T-cell (primary cell): Measurements from ENCODE around the gene POLR2L. TPM values are rescaled to one million over a fixed set of nuclear protein-coding genes. Genes with fewer than 3 reads are reported as not detected.

Experiments used
- ATAC-seq, 4 experiments: fragments of 200-7000 bp in 3 of 4; fragments of 150-1000 bp in 1 of 4; cut with Tn5 transposase; replicated peaks in 1 of 4; 1 replicate in 3 of 4; 2 replicates in 1 of 4; pipeline ENCODE4 v1.10.0; 2021; ENCODE audit warnings: moderate library complexity in 3 of 4, mild to moderate bottlenecking in 2 of 4, moderate number of reproducible peaks in 1 of 4
- CTCF ChIA-PET, 2 donors: fragments of 300-600 bp; sonication (Branson Sonifier 250); formaldehyde crosslinking; loops; one replicate each; lab custom pipeline; 2022; ENCODE audit warnings: antibody characterized with exemption in 2 of 2; lab: Charles Lee
- POLR2A ChIA-PET, 2 donors: fragments of 300-600 bp; sonication (Branson Sonifier 250); formaldehyde crosslinking; loops; one replicate each; lab custom pipeline; 2022; ENCODE audit warnings: antibody characterized with exemption in 2 of 2; lab: Charles Lee
- DNase-seq, 35 experiments: peaks; one replicate each; pipeline versions ENCODE4 v3.0.0 to v3.0.0-alpha.2; 2013 to 2023
- H3K27ac ChIP-seq: one replicate; pipeline ENCODE4 v1.5.1; 2013; ENCODE audit warnings: low read length
- H3K27me3 ChIP-seq, 2 experiments: replicated peaks in 1 of 2; 1 replicate in 1 of 2; 2 replicates in 1 of 2; pipeline versions ENCODE4 v1.6.1 to v1.7.0; 2013; ENCODE audit warnings: low read length in 1 of 2, mixed read lengths in 1 of 2; ENCODE audit not compliant: control insufficient read depth in 2 of 2, insufficient read depth in 2 of 2; ENCODE audit errors: extremely low read depth in 1 of 2
- H3K36me3 ChIP-seq, 2 donors: 1 replicate in 1 of 2; 2 replicates in 1 of 2; pipeline versions ENCODE4 v1.6.1 to v1.7.0; 2013; ENCODE audit warnings: low read length in 1 of 2; ENCODE audit not compliant: control insufficient read depth in 2 of 2, insufficient read depth in 1 of 2; ENCODE audit errors: extremely low read depth in 1 of 2
- H3K4me1 ChIP-seq, 2 experiments: 1 replicate in 1 of 2; 2 replicates in 1 of 2; pipeline versions ENCODE4 v1.6.1 to v1.7.0; 2013; ENCODE audit warnings: low read length in 2 of 2, mixed read lengths in 1 of 2; ENCODE audit not compliant: insufficient read depth in 2 of 2, control insufficient read depth in 1 of 2; ENCODE audit errors: extremely low read depth in 1 of 2
- H3K4me3 ChIP-seq, 2 donors: 1 replicate in 1 of 2; 2 replicates in 1 of 2; pipeline versions ENCODE4 v1.5.1 to v1.7.0; 2013; ENCODE audit warnings: mild to moderate bottlenecking in 2 of 2, low read length in 1 of 2, moderate library complexity in 1 of 2; ENCODE audit not compliant: control insufficient read depth in 1 of 2; ENCODE audit errors: extremely low read depth in 1 of 2
- H3K9me3 ChIP-seq: 2 replicates; pipeline ENCODE4 v1.7.0; 2013
- H3K27ac Mint-ChIP-seq, 2 donors: one replicate each; pipeline ENCODE4 v1.8.0; 2020 to 2021; ENCODE audit warnings: mild to moderate bottlenecking in 2 of 2, mixed read lengths in 2 of 2
- H3K27me3 Mint-ChIP-seq, 2 donors: one replicate each; pipeline ENCODE4 v1.8.0; 2021 to 2022; ENCODE audit warnings: mixed read lengths in 2 of 2
- H3K36me3 Mint-ChIP-seq: one replicate; pipeline ENCODE4 v1.8.0; 2021; ENCODE audit warnings: mixed read lengths
- H3K4me1 Mint-ChIP-seq, 3 donors: one replicate each; pipeline ENCODE4 v1.8.0; 2020 to 2022; ENCODE audit warnings: mixed read lengths in 3 of 3, mild to moderate bottlenecking in 1 of 3
- H3K4me3 Mint-ChIP-seq, 3 donors: one replicate each; pipeline ENCODE4 v1.8.0; 2020 to 2022; ENCODE audit warnings: mild to moderate bottlenecking in 3 of 3, mixed read lengths in 3 of 3, moderate library complexity in 3 of 3
- H3K9me3 Mint-ChIP-seq, 3 donors: one replicate each; pipeline ENCODE4 v1.8.0; 2020 to 2022; ENCODE audit warnings: mixed read lengths in 3 of 3
- WGBS: methylation state at CpG from one replicate; pipeline ENCODE4 v1.1.5; 2013; ENCODE audit warnings: missing lambda C conversion rate; ENCODE audit not compliant: insufficient coverage; 5-methylcytosine and 5-hydroxymethylcytosine counted together
- total RNA-seq, 35 experiments: library from RNA in 6 of 35; stranded (reverse) in 6 of 35; fragments of 120-200 nt in 1 of 35; gene quantifications; one replicate each; pipeline versions ENCODE4 v1.2.1 to v1.2.4 and lab custom pipeline; 2013 to 2026

The POLR2L gene
- total RNA-seq, 5 donors from 2014 or later (not counting 1 experiment from before 2014, with no cell fraction given): 34.2 to 73.9 (median 68.7) TPM

GRCh38 chr11:877565-877964, 35.2 kb upstream of the POLR2L start:
- no peak overlapping the region for H3K27ac ChIP-seq
- H3K27ac Mint-ChIP-seq: no peak overlapping the region
- ATAC-seq: no peak

GRCh38 chr11:876545-876944, 34.2 kb upstream of the POLR2L start:
- no peak overlapping the region for H3K4me3 ChIP-seq
- 98% methylated on average over 12 of the region's 12 CpGs for WGBS

More at GRCh38 chr11:877565-877964, 35.2 kb upstream of the POLR2L start:
- H3K4me3 ChIP-seq: no peak overlapping the region
- no peaks in the 10 kb centered on the region for H3K4me1 ChIP-seq
- H3K4me3 Mint-ChIP-seq: no peak overlapping the region
- H3K36me3 ChIP-seq: peaks cover 10% of the 10 kb centered on the region in 2 donors
- peaks cover 26% of the 10 kb centered on the region for H3K36me3 Mint-ChIP-seq
- H3K4me1 Mint-ChIP-seq: no peaks in the 10 kb centered on the region
- no peaks in the 10 kb centered on the region for H3K27me3 Mint-ChIP-seq
- peak in 3 of 35 experiments; percentile 2 to 11 (median 6) for DNase-seq
- 93% methylated on average over 2 of the region's 11 CpGs for WGBS
- ChIA-PET CTCF (interaction anchor here in 1 of 2 donors (0.6 kb wide), 1 partner anchor 698 kb away, joined by 7 read pairs; no protein-coding TSS in a partner anchor), POLR2A (interaction anchor here in 1 of 2 donors (0.7 kb wide), 1 partner anchor 973 kb away, joined by 4 read pairs; no protein-coding TSS in a partner anchor)
- H3K9me3 Mint-ChIP-seq: no peaks in the 10 kb centered on the region
- no peaks in the 10 kb centered on the region for H3K27me3 ChIP-seq
- H3K9me3 ChIP-seq: no peaks in the 10 kb centered on the region

GRCh38 chr11:875769-876301, 33.5 kb upstream of the POLR2L start:
- 90% methylated on average over 21 of the region's 21 CpGs for WGBS

More at GRCh38 chr11:876545-876944, 34.2 kb upstream of the POLR2L start:
- Histone ChIP-seq H3K36me3 (peaks cover 8 to 10% of the 10 kb centered on the region in 2 donors), H3K4me1 (no peaks in the 10 kb centered on the region), H3K27me3 (no peaks in the 10 kb centered on the region), H3K27ac (no peak overlapping the region), H3K9me3 (no peaks in the 10 kb centered on the region)
- no peak for ATAC-seq
- DNase-seq: no peak
- POLR2A ChIA-PET: no interaction called here
- Mint-ChIP-seq H3K4me3 (no peak overlapping the region), H3K27ac (no peak overlapping the region), H3K27me3 (no peaks in the 10 kb centered on the region), H3K9me3 (no peaks in the 10 kb centered on the region), H3K36me3 (peaks cover 22% of the 10 kb centered on the region), H3K4me1 (no peaks in the 10 kb centered on the region)
- CTCF ChIA-PET: no interaction called here

GRCh38 chr11:875203-875602, 32.9 kb upstream of the POLR2L start:
- Histone ChIP-seq H3K9me3 (no peaks in the 10 kb centered on the region), H3K36me3 (peaks cover 6% of the 10 kb centered on the region in 2 donors), H3K4me1 (no peaks in the 10 kb centered on the region), H3K27me3 (no peaks in the 10 kb centered on the region), H3K27ac (no peak overlapping the region), H3K4me3 (no peak overlapping the region)
- Mint-ChIP-seq H3K4me1 (no peaks in the 10 kb centered on the region), H3K4me3 (no peak overlapping the region), H3K27me3 (no peaks in the 10 kb centered on the region), H3K36me3 (peaks cover 16% of the 10 kb centered on the region), H3K27ac (no peak overlapping the region), H3K9me3 (no peaks in the 10 kb centered on the region)
- DNase-seq (no peak), ATAC-seq (no peak)
- CTCF ChIA-PET: no interaction called here
- POLR2A ChIA-PET: no interaction called here
- WGBS: over 99% methylated on average over 13 of the region's 16 CpGs

More at GRCh38 chr11:875769-876301, 33.5 kb upstream of the POLR2L start:
- H3K9me3 Mint-ChIP-seq: no peaks in the 10 kb centered on the region
- ATAC-seq: no peak
- no peak for DNase-seq
- CTCF ChIA-PET: no interaction called here
- Histone ChIP-seq H3K36me3 (peaks cover 8 to 10% of the 10 kb centered on the region in 2 donors), H3K27ac (no peak overlapping the region), H3K4me1 (no peaks in the 10 kb centered on the region), H3K27me3 (no peaks in the 10 kb centered on the region), H3K4me3 (no peak overlapping the region), H3K9me3 (no peaks in the 10 kb centered on the region)
- peaks cover 20% of the 10 kb centered on the region for H3K36me3 Mint-ChIP-seq
- POLR2A ChIA-PET: no interaction called here
- no peak overlapping the region for H3K4me3 Mint-ChIP-seq
- H3K27ac Mint-ChIP-seq: no peak overlapping the region
- no peaks in the 10 kb centered on the region for H3K27me3 Mint-ChIP-seq
- no peaks in the 10 kb centered on the region for H3K4me1 Mint-ChIP-seq

- ATAC-seq (no peak), DNase-seq (no peak)
- Mint-ChIP-seq H3K27ac (no peak overlapping the region), H3K36me3 (peaks cover 13% of the 10 kb centered on the region), H3K4me3 (no peak overlapping the region), H3K4me1 (no peaks in the 10 kb centered on the region), H3K27me3 (no peaks in the 10 kb centered on the region), H3K9me3 (no peaks in the 10 kb centered on the region)
- WGBS: 100% methylated on average over 1 of the region's 12 CpGs
- POLR2A ChIA-PET: no interaction called here
- H3K27ac ChIP-seq: no peak overlapping the region
- H3K36me3 ChIP-seq: peaks cover 5 to 6% of the 10 kb centered on the region in 2 donors
- H3K9me3 ChIP-seq: no peaks in the 10 kb centered on the region
- H3K4me3 ChIP-seq: no peak overlapping the region
- H3K27me3 ChIP-seq: no peaks in the 10 kb centered on the region
- CTCF ChIA-PET: no interaction called here
- H3K4me1 ChIP-seq: no peaks in the 10 kb centered on the region
Measured at GRCh38 chr11:873706-874105, 31.4 kb upstream of the POLR2L start.

GRCh38 chr11:872799-873198, 30.5 kb upstream of the POLR2L start:
- peaks cover 13% of the 10 kb centered on the region for H3K36me3 Mint-ChIP-seq
- H3K4me3 ChIP-seq: no peak overlapping the region
- ChIA-PET CTCF (no interaction called here), POLR2A (no interaction called here)
- no peaks in the 10 kb centered on the region for H3K4me1 Mint-ChIP-seq
- no peaks in the 10 kb centered on the region for H3K4me1 ChIP-seq
- H3K27ac ChIP-seq: no peak overlapping the region
- no peaks in the 10 kb centered on the region for H3K9me3 Mint-ChIP-seq
- no peak overlapping the region for H3K27ac Mint-ChIP-seq
- H3K27me3 ChIP-seq: no peaks in the 10 kb centered on the region
- ATAC-seq: no peak
- H3K27me3 Mint-ChIP-seq: no peaks in the 10 kb centered on the region
- DNase-seq: no peak
- H3K9me3 ChIP-seq: no peaks in the 10 kb centered on the region
- H3K4me3 Mint-ChIP-seq: no peak overlapping the region
- H3K36me3 ChIP-seq: peaks cover 5 to 6% of the 10 kb centered on the region in 2 donors
- 78% methylated on average over 2 of the region's 9 CpGs for WGBS
